SW480 (cell line): ENCODE data around the gene ZNF281.
"Not testable (repeated sequence)": the region's sequence is repeated elsewhere in the genome, so short reads cannot be mapped to it uniquely, and the experiment has no call there.

Experiments
- DNase-seq: peaks from one replicate; pipeline ENCODE4 v3.0.0-alpha.2; 2016; ENCODE audit warnings: low spot score

The ZNF281 gene

GRCh38 chr1:200429221-200429751 is 19.4 kb upstream of the ZNF281 start:
- no peak for DNase-seq

- DNase-seq = no peak
Observed at GRCh38 chr1:200428482-200429205, 18.8 kb upstream of the ZNF281 start.

- DNase-seq = no peak
Observed at GRCh38 chr1:200427744-200428143, 17.9 kb upstream of the ZNF281 start.

GRCh38 chr1:200426196-200426595 is 16.4 kb upstream of the ZNF281 start:
- DNase-seq = no peak

- no peak for DNase-seq
Observed at GRCh38 chr1:200423235-200423634, 13.4 kb upstream of the ZNF281 start.

GRCh38 chr1:200422211-200422610 is 12.4 kb upstream of the ZNF281 start:
- DNase-seq = no peak

GRCh38 chr1:200415789-200416593 is 6.2 kb upstream of the ZNF281 start:
- DNase-seq = peak; percentile 5

- no peak for DNase-seq
Observed at GRCh38 chr1:200415227-200415626, 5.4 kb upstream of the ZNF281 start.

GRCh38 chr1:200414657-200415056 is 4.8 kb upstream of the ZNF281 start:
- DNase-seq = no peak

- DNase-seq = not testable (repeated sequence)
Observed at GRCh38 chr1:200413766-200414165, 3.9 kb upstream of the ZNF281 start.

GRCh38 chr1:200411406-200412257 is 1.8 kb upstream of the ZNF281 start:
- no peak for DNase-seq

GRCh38 chr1:200410566-200410878 is 686 bp upstream of the ZNF281 start:
- peak; percentile 80 for DNase-seq

- DNase-seq = no peak
Observed at GRCh38 chr1:200409203-200409760, 554 bp downstream of the ZNF281 start.

GRCh38 chr1:200406161-200406797 is 3.6 kb downstream of the ZNF281 start:
- DNase-seq = no peak

GRCh38 chr1:200405264-200405663 is 4.6 kb downstream of the ZNF281 start:
- DNase-seq = no peak

- no peak for DNase-seq
Observed at GRCh38 chr1:200401708-200402107, 8.1 kb downstream of the ZNF281 start.

GRCh38 chr1:200401263-200401662 is 8.6 kb downstream of the ZNF281 start:
- no peak for DNase-seq

GRCh38 chr1:200400556-200400955 is 9.3 kb downstream of the ZNF281 start:
- no peak for DNase-seq

GRCh38 chr1:200399860-200400259 is 10.0 kb downstream of the ZNF281 start:
- DNase-seq = no peak

- no peak for DNase-seq
Observed at GRCh38 chr1:200398373-200398772, 11.5 kb downstream of the ZNF281 start.

- DNase-seq = no peak
Observed at GRCh38 chr1:200392625-200393185, 17.1 kb downstream of the ZNF281 start.
